ENCODE measurements around the gene BRD9.
"Not testable (repeated sequence)": the region's sequence is repeated elsewhere in the genome, so short reads cannot be mapped to it uniquely, and the experiment has no call there.

BRD9 gene

GRCh38 chr5:902129-902916 is 9.7 kb upstream of the BRD9 start:
- FAIRE-seq: no peak

- no peak for FAIRE-seq
These were observed 8.2 kb upstream of the BRD9 start for GRCh38 chr5:900781-901180.

- FAIRE-seq: no peak
These were observed 1.1 kb upstream of the BRD9 start for GRCh38 chr5:893711-894110.

GRCh38 chr5:893137-893506 is 521 bp upstream of the BRD9 start:
- no peak for FAIRE-seq

- no peak for FAIRE-seq
These were observed 686 bp downstream of the BRD9 start for GRCh38 chr5:891837-892393.

- no peak for FAIRE-seq
These were observed 1.3 kb downstream of the BRD9 start for GRCh38 chr5:891117-891836.

- FAIRE-seq: no peak
These were observed 3.4 kb downstream of the BRD9 start for GRCh38 chr5:889075-889710.

GRCh38 chr5:888638-889035 is 4.0 kb downstream of the BRD9 start:
- no peak for FAIRE-seq

- FAIRE-seq: no peak
These were observed 4.5 kb downstream of the BRD9 start for GRCh38 chr5:887947-888637.

- FAIRE-seq: no peak
These were observed 5.8 kb downstream of the BRD9 start for GRCh38 chr5:886716-887325.

GRCh38 chr5:886036-886435 is 6.6 kb downstream of the BRD9 start:
- no peak for FAIRE-seq

- FAIRE-seq: no peak
These were observed 7.1 kb downstream of the BRD9 start for GRCh38 chr5:885529-885928.

GRCh38 chr5:885127-885442 is 7.5 kb downstream of the BRD9 start:
- no peak for FAIRE-seq

GRCh38 chr5:884345-885126 is 8.1 kb downstream of the BRD9 start:
- no peak for FAIRE-seq

- FAIRE-seq: no peak
These were observed 9.0 kb downstream of the BRD9 start for GRCh38 chr5:883475-884181.

GRCh38 chr5:882253-883183 is 10.1 kb downstream of the BRD9 start:
- FAIRE-seq: no peak

- FAIRE-seq: no peak
These were observed 11.1 kb downstream of the BRD9 start for GRCh38 chr5:881551-881935.

GRCh38 chr5:880816-881550 is 11.6 kb downstream of the BRD9 start:
- no peak for FAIRE-seq

- FAIRE-seq: not testable (repeated sequence)
These were observed 13.9 kb downstream of the BRD9 start for GRCh38 chr5:878677-879076.
